Stimulated activated CD8-positive, alpha-beta memory T cell treated with anti-CD3 and anti-CD28 coated beads, Interleukin-12 subunit alpha, Interleukin-12 subunit beta, amount 100 ng/mL, for 1 hour (primary cell): ENCODE results near the gene ANAPC7.
"Not testable (repeated sequence)": the region's sequence is repeated elsewhere in the genome, so short reads cannot be mapped to it uniquely, and the experiment has no call there.

ENCODE experiments used
- DNase-seq: peaks from one replicate; pipeline ENCODE4 v3.0.0-alpha.2; 2020; ENCODE audit warnings: low read depth

ANAPC7 gene

DNA sequence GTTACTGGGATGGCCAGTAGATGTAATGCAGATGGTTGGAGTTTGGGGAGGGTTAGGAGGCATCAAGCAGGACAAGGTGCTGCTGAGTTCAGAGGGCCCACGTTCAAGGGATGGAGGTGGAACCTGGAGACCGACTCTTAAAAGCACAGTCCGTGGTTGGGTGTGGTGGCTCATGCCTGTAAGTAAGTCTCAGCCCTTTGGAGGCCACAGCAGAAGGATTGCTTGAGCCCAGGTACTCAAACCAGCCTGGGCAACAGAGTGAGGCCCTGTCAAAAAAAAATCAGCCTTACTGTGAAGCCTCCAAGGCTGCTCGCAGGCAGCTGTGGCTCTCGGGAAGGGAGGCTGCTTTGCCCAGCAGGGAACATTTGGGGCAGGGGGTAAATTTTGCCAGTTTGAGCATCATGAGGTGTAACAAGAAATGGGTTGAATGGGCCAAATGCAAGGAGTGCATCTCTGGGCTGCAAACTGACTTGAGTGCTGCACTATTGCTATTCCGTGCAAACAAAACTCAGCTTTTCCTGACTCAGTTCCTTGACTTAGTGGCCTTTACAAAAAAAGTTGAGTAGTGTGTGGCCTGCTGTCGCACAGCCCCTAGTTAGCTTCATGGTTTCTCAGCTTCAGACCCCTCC lies 55.0 kb downstream of the ANAPC7 start:
- no peak for DNase-seq

DNA sequence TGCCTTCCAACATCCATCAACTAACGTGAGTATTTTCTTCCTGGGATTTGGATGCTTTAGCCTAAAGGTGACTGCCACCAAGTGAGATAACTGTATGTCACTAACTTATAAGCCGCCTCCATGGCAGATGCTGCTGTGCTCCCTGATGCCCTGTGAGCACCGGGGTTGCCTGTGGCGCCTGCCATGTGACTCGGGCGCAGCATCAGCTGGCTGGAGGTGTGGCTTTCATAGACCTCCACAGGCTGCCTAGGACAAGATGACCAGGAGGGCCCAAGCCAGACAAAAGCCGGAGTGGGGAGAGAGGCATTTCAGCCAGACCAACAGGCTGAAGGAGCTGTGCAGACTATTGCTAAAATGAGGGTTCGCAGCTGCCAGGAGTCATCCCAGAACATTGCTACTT lies 55.7 kb downstream of the ANAPC7 start:
- DNase-seq: no peak

DNA sequence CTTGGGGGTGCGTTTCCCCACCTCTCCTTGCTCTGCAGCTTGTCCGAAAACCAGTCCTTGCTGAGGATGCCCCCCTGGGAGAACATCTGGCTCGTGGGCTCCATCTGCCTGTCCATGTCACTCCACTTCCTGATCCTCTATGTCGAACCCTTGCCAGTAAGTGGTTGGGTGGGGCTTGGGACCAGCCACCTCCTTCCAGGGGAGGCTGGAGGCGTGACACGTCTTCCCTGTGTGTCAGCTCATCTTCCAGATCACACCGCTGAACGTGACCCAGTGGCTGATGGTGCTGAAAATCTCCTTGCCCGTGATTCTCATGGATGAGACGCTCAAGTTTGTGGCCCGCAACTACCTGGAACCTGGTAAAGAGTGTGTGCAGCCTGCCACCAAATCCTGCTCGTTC lies 57.5 kb downstream of the ANAPC7 start:
- DNase-seq: no peak

DNA sequence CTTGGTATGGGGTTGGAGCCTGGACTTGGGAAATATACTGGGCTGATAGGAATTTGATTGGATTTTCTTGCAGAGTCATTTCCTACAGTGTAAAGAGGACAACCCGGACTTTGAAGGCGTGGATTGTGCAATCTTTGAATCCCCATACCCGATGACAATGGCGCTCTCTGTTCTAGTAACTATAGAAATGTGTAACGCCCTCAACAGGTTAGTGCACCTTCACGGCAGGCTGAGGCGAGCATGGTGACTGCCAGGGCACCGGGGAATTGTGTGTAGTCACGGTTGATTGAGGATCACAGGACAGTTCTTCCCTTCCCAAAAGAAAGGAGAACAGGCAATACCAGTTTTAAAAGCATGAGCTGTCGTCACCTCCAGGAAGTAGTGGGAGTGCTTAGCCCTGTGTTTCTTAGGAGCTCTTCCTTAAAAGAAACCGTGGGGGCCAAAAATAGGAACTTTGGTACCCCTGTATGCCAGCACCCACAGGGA lies 58.3 kb downstream of the ANAPC7 start:
- DNase-seq: no peak

DNA sequence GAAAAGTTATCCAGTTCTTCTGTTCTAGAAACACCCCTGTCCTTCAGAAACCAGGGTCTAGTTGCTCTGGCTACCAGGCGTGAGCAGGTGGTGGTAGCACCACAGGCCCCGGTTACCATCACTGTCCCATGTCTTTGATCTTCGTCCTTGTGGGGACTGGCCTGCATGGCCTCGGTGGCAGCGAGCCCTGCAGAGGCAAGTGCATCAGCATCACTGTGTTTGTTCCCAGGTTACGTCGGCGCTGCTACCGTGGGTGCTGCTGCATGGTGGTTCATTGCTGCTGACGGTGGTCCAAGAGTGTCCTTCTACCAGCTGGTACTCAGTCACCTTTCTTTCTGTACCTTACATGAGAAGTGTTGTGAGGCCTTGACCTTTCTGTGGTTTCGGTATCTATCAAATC lies 58.9 kb downstream of the ANAPC7 start:
- no peak for DNase-seq

DNA sequence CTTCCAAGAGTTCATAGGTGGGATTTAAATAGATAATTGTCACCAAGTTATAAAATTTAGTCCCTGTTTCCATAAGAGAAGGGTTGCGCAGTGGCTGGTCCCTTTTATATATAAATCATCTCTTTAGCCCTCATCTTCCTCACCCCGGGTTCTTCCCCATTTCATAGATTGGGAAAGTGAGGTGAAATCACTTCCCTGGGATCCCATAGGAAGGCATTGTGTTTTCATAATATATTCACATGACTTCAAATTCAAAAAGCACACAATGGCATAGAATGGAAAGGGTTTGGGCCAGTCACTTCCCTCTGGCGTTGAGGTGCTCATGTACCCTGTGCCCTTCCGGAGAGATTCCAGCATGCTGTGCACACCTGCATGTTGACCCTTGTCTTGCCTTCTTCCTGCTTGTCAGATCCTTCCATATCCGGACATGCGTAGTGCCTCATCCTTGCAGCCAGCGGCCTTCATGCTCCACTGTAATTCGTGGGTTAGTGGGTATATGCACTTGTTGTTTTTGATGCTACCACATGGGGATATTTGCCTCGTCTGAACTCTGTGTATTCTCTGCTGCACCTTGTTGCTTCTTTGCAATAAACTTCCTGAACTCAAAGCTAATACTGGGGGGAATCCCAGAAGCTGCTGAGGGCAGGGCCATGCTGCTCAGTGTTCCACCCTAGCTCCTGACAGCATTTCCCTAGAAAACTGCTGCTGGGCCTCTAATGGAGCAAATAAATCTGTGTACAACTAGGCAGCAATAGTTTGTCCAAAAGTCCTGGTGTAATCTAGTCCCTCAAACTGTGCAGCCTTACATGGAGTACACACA lies 59.6 kb downstream of the ANAPC7 start:
- no peak for DNase-seq

DNA sequence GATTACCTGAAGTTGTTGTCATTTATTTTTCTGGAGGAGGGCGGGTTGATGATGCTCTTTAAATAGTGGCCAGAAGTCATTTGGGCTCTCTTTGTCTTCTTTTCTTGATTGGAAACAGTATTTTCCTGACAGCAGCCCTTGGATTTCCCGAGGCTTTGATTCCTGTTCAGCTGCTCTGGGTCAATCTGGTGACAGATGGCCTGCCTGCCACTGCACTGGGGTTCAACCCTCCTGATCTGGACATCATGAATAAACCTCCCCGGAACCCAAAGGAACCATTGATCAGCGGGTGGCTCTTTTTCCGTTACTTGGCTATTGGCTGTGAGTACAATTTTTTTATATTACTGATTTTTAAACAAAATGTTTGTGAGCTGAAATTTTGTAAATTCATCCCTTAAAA lies 60.4 kb downstream of the ANAPC7 start:
- no peak for DNase-seq

DNA sequence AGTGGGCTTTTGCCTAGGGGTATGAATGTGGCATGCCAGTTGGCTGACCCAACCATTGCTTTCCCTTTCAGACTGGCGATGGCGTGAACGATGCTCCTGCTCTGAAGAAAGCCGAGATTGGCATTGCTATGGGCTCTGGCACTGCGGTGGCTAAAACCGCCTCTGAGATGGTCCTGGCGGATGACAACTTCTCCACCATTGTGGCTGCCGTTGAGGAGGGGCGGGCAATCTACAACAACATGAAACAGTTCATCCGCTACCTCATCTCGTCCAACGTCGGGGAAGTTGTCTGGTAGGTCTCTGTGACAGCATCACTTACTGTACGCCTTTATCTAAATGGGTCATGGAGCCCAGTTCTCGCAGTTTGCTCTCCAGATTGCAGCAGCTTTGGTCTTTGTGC lies 61.4 kb downstream of the ANAPC7 start:
- DNase-seq: no peak

DNA sequence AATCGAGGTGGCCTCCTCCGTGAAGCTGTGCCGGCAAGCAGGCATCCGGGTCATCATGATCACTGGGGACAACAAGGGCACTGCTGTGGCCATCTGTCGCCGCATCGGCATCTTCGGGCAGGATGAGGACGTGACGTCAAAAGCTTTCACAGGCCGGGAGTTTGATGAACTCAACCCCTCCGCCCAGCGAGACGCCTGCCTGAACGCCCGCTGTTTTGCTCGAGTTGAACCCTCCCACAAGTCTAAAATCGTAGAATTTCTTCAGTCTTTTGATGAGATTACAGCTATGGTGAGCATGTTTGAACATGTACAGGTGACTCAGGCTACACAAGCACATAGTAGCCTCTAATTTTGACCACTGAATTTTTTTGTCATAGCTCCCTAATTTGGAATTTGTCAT lies 62.8 kb downstream of the ANAPC7 start:
- no peak for DNase-seq

DNA sequence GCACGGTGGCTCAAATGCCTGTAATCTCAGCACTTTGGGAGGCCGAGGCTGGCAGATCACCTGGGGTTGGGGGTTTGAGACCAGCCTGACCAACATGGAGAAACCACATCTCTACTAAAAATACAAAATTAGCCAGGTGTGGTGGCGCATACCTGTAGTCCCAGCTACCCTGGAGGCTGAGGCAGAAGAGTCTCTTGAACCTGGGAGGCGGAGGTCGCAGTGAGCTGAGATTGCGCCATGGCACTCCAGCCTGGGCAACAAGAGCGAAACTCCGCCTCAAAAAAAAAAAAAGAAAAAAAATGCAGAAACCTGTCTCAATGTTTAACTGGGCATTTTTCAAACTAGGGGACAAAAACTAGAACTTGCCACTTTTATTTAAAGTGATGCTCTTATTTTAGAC lies 63.2 kb downstream of the ANAPC7 start:
- DNase-seq: not testable (repeated sequence)

DNA sequence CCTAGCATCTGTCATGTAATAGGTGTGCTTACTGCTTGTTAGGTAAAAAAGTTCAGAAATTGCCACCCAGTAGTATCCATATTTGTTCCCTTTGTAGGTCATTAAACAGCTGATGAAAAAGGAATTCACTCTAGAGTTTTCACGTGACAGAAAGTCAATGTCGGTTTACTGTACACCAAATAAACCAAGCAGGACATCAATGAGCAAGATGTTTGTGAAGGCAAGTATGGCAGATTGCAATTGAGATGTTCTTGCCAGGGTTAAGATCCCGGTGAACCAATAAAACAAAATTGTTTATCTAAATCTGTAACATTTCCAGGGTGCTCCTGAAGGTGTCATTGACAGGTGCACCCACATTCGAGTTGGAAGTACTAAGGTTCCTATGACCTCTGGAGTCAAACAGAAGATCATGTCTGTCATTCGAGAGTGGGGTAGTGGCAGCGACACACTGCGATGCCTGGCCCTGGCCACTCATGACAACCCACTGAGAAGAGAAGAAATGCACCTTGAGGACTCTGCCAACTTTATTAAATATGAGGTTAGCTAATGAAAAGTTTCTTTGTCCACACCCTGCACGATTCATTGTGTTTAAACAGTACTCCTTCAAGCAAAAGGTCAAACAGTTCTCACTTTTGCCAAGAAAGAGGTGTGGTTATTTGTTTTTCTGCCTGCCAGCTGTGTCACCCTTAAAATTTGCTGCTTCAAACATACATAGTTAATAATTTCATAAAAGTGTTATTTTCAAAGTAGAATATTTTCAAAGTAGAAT lies 64.1 kb downstream of the ANAPC7 start:
- no peak for DNase-seq

DNA sequence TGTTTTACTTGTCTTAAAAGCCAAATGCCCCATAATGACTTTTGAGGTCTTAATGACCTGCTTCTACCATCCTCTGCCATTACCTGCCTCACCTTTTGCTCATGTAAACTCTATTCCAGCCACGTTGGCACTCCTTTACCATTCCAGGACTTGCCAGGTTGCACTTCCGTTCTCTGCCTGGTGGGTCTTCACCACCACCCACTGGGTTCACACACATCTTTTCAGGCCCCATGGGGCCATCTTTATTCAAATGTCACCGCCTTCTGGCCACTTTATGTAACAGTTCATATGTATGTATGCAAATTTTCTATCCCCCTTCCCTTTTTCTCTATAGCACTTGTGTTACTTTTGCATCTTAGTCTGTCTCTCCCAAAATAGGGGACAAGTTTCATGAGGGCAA lies 64.8 kb downstream of the ANAPC7 start:
- DNase-seq: no peak

DNA sequence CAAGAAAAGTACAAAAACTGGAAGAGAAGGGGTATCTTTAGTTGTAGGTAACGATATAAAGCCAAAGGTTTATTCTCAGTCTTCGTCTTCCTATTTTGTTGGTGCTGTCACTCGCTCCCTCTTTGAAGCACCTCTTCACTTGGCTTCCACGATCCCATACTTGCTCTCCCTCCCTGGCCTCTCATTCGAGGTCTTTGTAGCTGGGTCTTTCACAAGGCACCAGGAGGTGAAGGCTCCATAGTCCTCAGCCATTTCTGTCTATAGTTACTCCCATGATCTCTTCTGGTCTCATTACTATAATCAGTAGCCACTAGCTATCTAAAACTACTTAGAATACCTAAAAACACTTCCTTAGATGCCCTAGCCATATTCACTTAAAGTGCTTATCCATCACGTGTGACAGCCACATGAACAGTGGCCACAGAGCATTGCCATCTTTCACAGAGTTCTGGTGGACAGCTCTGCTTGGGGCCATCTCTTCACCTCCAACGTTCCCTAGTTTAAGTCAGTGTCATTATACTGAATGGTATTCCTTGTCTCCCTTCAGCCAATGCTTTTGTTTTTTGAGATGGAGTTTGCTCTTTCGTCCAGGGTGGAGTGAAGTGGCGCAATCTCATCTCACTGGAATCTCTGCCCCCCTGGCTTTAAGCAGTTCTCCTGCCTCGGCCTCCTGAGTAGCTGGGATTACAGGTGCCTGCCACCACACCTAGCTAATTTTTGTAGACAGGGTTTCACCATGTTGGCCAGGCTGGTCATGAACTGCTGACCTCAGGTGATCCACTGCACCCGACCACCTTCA lies 65.4 kb downstream of the ANAPC7 start:
- no peak for DNase-seq

DNA sequence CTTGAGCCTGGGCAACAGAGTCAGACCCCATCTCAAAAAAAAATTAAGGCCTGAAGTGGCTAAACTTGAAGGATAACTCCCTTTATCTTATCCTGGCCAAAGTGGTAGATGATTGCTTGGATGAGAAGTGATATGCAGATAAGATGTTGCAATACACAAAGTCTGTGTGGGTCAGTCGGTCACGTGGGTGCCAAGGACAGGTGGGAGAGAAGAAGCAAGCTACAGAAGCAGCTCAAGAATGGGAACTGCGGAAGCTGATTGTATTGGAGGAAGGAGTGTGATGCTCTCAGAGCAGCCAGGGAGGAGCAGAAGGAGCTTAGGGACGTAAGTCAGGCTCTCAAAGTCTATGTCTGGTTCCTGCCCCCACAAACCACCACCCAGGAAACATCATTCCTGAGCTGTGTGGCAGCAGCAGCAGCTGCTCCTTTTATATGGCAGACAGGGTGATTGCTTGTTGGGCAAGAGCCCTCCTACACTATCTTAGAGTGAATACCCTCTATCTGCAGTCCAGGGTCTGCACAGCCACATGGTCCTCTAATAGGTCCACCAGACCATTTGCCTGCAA lies 67.9 kb downstream of the ANAPC7 start:
- no peak for DNase-seq

DNA sequence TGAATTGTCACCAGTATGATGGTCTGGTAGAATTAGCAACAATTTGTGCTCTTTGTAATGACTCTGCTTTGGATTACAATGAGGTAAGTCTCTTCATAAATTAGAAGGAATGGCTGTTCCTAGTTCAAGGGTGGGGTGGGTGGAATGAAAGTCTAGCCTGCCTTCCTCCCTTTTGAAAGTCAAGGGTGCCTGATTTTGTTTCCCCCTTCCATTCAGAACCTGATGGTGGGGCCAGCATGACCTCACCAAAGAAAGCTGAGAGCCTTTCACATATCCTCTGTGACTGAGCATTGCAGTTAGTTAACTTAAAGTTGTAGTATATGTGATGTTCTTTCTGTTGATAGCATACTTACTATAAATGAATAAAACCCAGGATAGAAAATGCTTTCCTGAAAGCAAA lies 70.3 kb downstream of the ANAPC7 start:
- no peak for DNase-seq

DNA sequence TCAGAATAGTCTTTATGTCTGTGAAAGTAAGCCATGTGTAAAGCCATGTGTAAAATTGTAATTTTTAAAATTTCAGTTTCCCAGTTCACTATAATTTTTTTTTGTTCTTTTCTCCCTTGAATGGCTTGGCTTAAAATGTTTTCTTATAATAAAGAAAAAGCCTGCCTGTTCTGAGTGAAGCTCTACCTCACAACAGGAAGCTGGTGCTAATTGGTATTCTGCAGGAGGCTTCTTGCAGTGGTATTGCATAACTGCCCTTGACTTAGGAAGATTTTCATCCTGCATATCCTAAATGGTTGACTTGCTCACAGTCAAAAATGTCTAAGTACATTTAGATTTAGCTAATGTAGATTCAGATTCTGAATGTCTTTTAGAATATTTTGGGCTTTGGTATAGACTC lies 73.0 kb downstream of the ANAPC7 start:
- DNase-seq: no peak

DNA sequence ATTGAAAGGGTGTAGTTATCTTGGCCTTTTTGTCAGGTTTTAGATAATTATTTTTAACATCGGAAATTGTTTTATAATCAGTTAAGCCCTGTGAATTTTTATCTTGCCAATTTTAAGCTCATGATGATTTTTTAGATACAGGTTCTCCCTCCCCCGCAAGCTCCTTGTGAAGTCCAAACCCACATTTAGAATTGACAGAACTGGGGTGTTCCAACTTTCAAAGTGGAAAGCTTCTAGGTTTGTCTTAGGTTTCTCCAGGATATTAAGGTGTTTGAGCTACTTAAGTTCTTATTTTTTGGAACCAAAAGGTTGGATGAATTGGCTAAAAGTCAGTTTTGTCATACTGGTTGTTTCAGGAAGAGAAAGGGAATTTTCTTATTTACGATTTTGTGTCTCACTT lies 73.4 kb downstream of the ANAPC7 start:
- no peak for DNase-seq

DNA sequence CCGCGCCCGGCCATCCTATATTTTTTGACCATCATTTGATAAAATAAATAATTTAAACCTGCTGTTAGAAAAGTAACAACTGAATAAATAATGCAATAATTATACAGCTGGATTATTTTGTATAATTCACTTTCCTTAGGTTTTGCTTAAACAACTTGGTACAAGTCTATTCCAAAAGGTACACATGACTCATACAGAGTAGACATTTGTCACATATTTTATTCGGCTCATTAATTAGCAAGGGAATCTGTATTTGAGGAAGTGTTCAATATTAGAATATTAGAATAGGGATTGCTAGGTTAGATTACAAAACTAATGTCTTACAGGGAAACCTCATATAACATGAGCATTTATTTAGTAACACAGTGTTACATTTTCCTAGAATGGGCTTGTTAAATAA lies 73.8 kb downstream of the ANAPC7 start:
- no peak for DNase-seq
